C4-2B (cell line): ENCODE measurements around the gene CARD10.

Experiments used
- H3K27ac ChIP-seq: fragments of 450-650 bp; 2 replicates; pipeline ENCODE4 v1.5.1; 2017
- CTCF ChIP-seq: fragments of 450-650 bp; conservative IDR thresholded peaks from 2 replicates; pipeline ENCODE4 v1.5.1; 2017; ENCODE audit warnings: mild to moderate bottlenecking
- ZFX ChIP-seq: fragments of 450-650 bp; IDR thresholded peaks from 2 replicates; pipeline ENCODE4 v1.6.1; 2017

The CARD10 gene

GRCh38 chr22:37484480-37485394 lies 34.5 kb downstream of the CARD10 start:
- no peak overlapping the region for H3K27ac ChIP-seq
- no peak for TF ChIP-seq ZFX
- TF ChIP-seq CTCF: no peak

- no peak for TF ChIP-seq ZFX
- no peak for TF ChIP-seq CTCF
- no peak overlapping the region for H3K27ac ChIP-seq
Observed at GRCh38 chr22:37483050-37483449, 36.2 kb downstream of the CARD10 start.

GRCh38 chr22:37482244-37482643 lies 37.0 kb downstream of the CARD10 start:
- no peak for TF ChIP-seq ZFX
- TF ChIP-seq CTCF: no peak
- no peak overlapping the region for H3K27ac ChIP-seq

- no peak for TF ChIP-seq ZFX
- TF ChIP-seq CTCF: no peak
- H3K27ac ChIP-seq: no peak overlapping the region
Observed at GRCh38 chr22:37481347-37481907, 37.8 kb downstream of the CARD10 start.

- TF ChIP-seq ZFX: no peak
- no peak for TF ChIP-seq CTCF
- H3K27ac ChIP-seq: no peak overlapping the region
Observed at GRCh38 chr22:37480387-37481346, 38.5 kb downstream of the CARD10 start.

- TF ChIP-seq ZFX: no peak
- no peak overlapping the region for H3K27ac ChIP-seq
Observed at GRCh38 chr22:37479196-37479595, 40.0 kb downstream of the CARD10 start.

GRCh38 chr22:37476389-37477329 lies 42.6 kb downstream of the CARD10 start:
- TF ChIP-seq ZFX (no peak), CTCF (no peak)
- no peak overlapping the region for H3K27ac ChIP-seq
